ENCODE data around the gene PPIP5K1.

GRCh38 chr15:43531018-43531670 is 58.9 kb downstream of the PPIP5K1 start:
- no peak for TF ChIP-seq GATA2 (IDR thresholded peaks at IDR 0.05; ENCODE audit: low read depth, low read length)
- no peak for TF ChIP-seq GATA3 (IDR thresholded peaks at IDR 0.05; ENCODE audit: low read depth, low read length)

Measured in SH-SY5Y (cell line).